GM12878 (cell line): ENCODE results near the gene KNSTRN. TPM values are rescaled to one million over a fixed set of nuclear protein-coding genes. Genes with fewer than 3 reads are reported as not detected.

Experiments
- ATAC-seq: fragments of 200-7000 bp; cut with Tn5 transposase; 3 replicates; pipeline ENCODE4 v1.9.1; 2020; ENCODE audit warnings: mild to moderate bottlenecking, moderate library complexity
- BruUV-seq: library from RNA; stranded (reverse); fragments of 400-500 nt; replicated peaks from 2 replicates; lab custom pipeline; 2021; lab: Mats Ljungman, UMichigan
- CTCF ChIA-PET: fragments of 300-600 bp; sonication (Branson Sonifier 250); formaldehyde crosslinking; extraction: SDS; loops from one replicate; lab custom pipeline; 2021; ENCODE audit warnings: inconsistent platforms; lab: Yijun Ruan, JAX
- POLR2A ChIA-PET: fragments of 350-600 bp; formaldehyde crosslinking; extraction: SDS; loops from one replicate; lab custom pipeline; 2021; ENCODE audit warnings: inconsistent platforms; lab: Charles Lee
- RAD21 ChIA-PET: fragments of 300-600 bp; sonication (Branson Sonifier 250); formaldehyde crosslinking; loops from one replicate; lab custom pipeline; 2023; ENCODE audit warnings: antibody characterized with exemption; ENCODE audit not compliant: unreplicated experiment; lab: Charles Lee
- SMC1A ChIA-PET: fragments of 300-600 bp; sonication (Branson Sonifier 250); formaldehyde crosslinking; loops from one replicate; lab custom pipeline; 2023; ENCODE audit not compliant: unreplicated experiment, uncharacterized antibody; lab: Charles Lee
- DNase-seq: peaks from one replicate; pipeline ENCODE4 v3.0.0-alpha.2; 2011; ENCODE audit warnings: low read depth, low spot score
- FAIRE-seq: peaks from 3 replicates; lab custom pipeline; 2011; peaks lifted over from hg19 to GRCh38; lab: Jason Lieb, UNC
- H2AFZ ChIP-seq: 2 replicates; pipeline ENCODE4 v1.6.0; 2011; ENCODE audit warnings: low read depth, low read length, control low read depth; ENCODE audit not compliant: control insufficient read depth
- H3K27ac ChIP-seq: 2 replicates; pipeline ENCODE4 v1.5.1; 2011; ENCODE audit warnings: control low read depth; ENCODE audit not compliant: control insufficient read depth, insufficient read depth
- H3K27me3 ChIP-seq, 2 experiments: replicated peaks in 1 of 2; 2 replicates each; pipeline versions ENCODE4 v1.6.0 to v1.6.1; 2011; ENCODE audit warnings: low read length in 1 of 2; ENCODE audit not compliant: control insufficient read depth in 2 of 2, insufficient read depth in 2 of 2
- H3K36me3 ChIP-seq, 2 experiments: 2 replicates each; pipeline ENCODE4 v1.5.1; 2011; ENCODE audit warnings: low read length in 1 of 2; ENCODE audit not compliant: control insufficient read depth in 2 of 2, insufficient read depth in 2 of 2
- H3K4me1 ChIP-seq: 2 replicates; pipeline ENCODE4 v1.6.1; 2011; ENCODE audit warnings: mild to moderate bottlenecking, low read length, moderate library complexity, mixed read lengths; ENCODE audit not compliant: control insufficient read depth, insufficient read depth
- H3K4me2 ChIP-seq: 2 replicates; pipeline ENCODE4 v1.6.0; 2011; ENCODE audit warnings: control low read depth; ENCODE audit not compliant: control insufficient read depth, insufficient read depth
- H3K4me3 ChIP-seq: fragments of 200-600 bp; sonication (generic); 2 replicates; pipeline ENCODE4 v1.5.1; 2016
- H3K79me2 ChIP-seq: 2 replicates; pipeline ENCODE4 v1.6.0; 2011; ENCODE audit warnings: low read length; ENCODE audit not compliant: control insufficient read depth, insufficient read depth
- H3K9ac ChIP-seq: 2 replicates; pipeline ENCODE4 v1.8.0; 2011; ENCODE audit warnings: low read length, control low read depth, mixed read lengths; ENCODE audit not compliant: control insufficient read depth, insufficient read depth
- H3K9me3 ChIP-seq: replicated peaks from 3 replicates; pipeline ENCODE4 v1.5.1; 2011; ENCODE audit warnings: mild to moderate bottlenecking, low read length; ENCODE audit not compliant: control insufficient read depth, insufficient read depth
- H4K20me1 ChIP-seq: 2 replicates; pipeline ENCODE4 v1.6.0; 2011; ENCODE audit not compliant: control insufficient read depth, insufficient read depth
- STAT1 ChIP-seq: fragments of 450-650 bp; conservative IDR thresholded peaks from 2 replicates; pipeline ENCODE4 v1.6.1; 2014; ENCODE audit warnings: antibody characterized with exemption, mild to moderate bottlenecking
- STAT3 ChIP-seq: IDR thresholded peaks from 2 replicates; pipeline ENCODE4 v1.6.1; 2011; ENCODE audit warnings: low read depth, low read length, improper control_type of control experiment
- WGBS: methylation state at CpG from one replicate; pipeline ENCODE4 v1.1.6; 2016; ENCODE audit warnings: low lambda C conversion rate; ENCODE audit not compliant: insufficient replicate concordance, insufficient coverage; ENCODE audit errors: missing lambda C conversion rate; 5-methylcytosine and 5-hydroxymethylcytosine counted together
- in situ Hi-C: fragments of 300-500 bp; cut with MboI; formaldehyde crosslinking; loops from 9 replicates; pipeline ENCODE4 v1.14.3; 2018; ENCODE audit warnings: mixed read lengths
- intact Hi-C: fragments of 100-400 bp; cut with micrococcal nuclease; formaldehyde crosslinking; loops from one replicate; pipeline ENCODE4 v1.14.2; 2022; ENCODE audit not compliant: unreplicated experiment
- polyA plus RNA-seq, 11 experiments: library from polyadenylated mRNA; depleted of rRNA in 4 of 11; unstranded in 6 of 11; stranded (reverse) in 5 of 11; fragments of >200 nt; fragmentation: Nextera tagmentation in 4 of 11; fragmentation: Illumina TruSeq in 1 of 11; extraction: Ambion mirVana in 4 of 11; extraction: Trizol in 1 of 11; gene quantifications; 1 replicate in 1 of 11; 2 replicates in 10 of 11; pipeline versions ENCODE4 v1.2.1 to v1.2.3, GENCODE V29; 2011 to 2016; ENCODE audit warnings: inconsistent platforms in 2 of 11, missing spikeins in 2 of 11, low read depth in 1 of 11
- total RNA-seq, 4 experiments: library from RNA; depleted of rRNA in 3 of 4; stranded (reverse); fragments of >200 nt in 3 of 4; fragmentation: Illumina TruSeq in 1 of 4; extraction: Trizol in 1 of 4; gene quantifications; 2 replicates each; pipeline versions ENCODE4 v1.2.1 to v1.2.3, GENCODE V29; 2013 to 2021
- TF ChIP-seq, protein P1 (sequence below): fragments of 450-650 bp; IDR thresholded peaks from 2 replicates; pipeline ENCODE4 v1.6.1; 2017; ENCODE audit warnings: low read depth, mild to moderate bottlenecking, moderate library complexity

The KNSTRN gene
- total and polyA plus RNA-seq, 10 of the 15 experiments (the other 5 are each of a cell fraction or from before 2014, with no cell fraction given), result 30.3 to 72.1 (median 47.1) TPM

- WGBS, result 43% methylated on average over 11 of the region's 11 CpGs
- in situ Hi-C loops, result no loop called here
- intact Hi-C loops, result no loop called here
- ChIA-PET RAD21 (interaction anchor here (1.2 to 1.4 kb wide), 2 partner anchors 21 to 42 kb away, joined by 3 to 4 read pairs; no protein-coding TSS in a partner anchor), POLR2A (interaction anchor here (0.5 kb wide), 1 partner anchor 60 kb away, joined by 3 read pairs; no protein-coding TSS in a partner anchor), SMC1A (interaction anchor here (0.8 to 1.3 kb wide), 3 partner anchors 10 to 24 kb away, joined by 3 to 5 read pairs (median 4); partner anchors contain the start of gene KNSTRN), CTCF (interaction anchor here (0.7 to 7.5 kb wide), 11 partner anchors 12 to 141 kb away, joined by 3 to 58 read pairs (median 4); partner anchors contain the start of genes CCDC9B and IVD)
- no peak for DNase-seq
- H3K79me2 ChIP-seq, result no peaks in the 10 kb centered on the region
- peaks cover 0 to 2% of the 10 kb centered on the region in 2 experiments; a peak in 3 of 4 replicates for H3K27me3 ChIP-seq
- no peak overlapping the region for H3K9ac ChIP-seq
- no peaks in the 10 kb centered on the region for H4K20me1 ChIP-seq
- H2AFZ ChIP-seq, result no peak overlapping the region
- peaks cover 8% of the 10 kb centered on the region for H3K4me1 ChIP-seq
- no peaks in the 10 kb centered on the region for H3K9me3 ChIP-seq
- no peak for TF ChIP-seq STAT3
- TF ChIP-seq STAT1, result no peak
- TF ChIP-seq, protein P1, sequence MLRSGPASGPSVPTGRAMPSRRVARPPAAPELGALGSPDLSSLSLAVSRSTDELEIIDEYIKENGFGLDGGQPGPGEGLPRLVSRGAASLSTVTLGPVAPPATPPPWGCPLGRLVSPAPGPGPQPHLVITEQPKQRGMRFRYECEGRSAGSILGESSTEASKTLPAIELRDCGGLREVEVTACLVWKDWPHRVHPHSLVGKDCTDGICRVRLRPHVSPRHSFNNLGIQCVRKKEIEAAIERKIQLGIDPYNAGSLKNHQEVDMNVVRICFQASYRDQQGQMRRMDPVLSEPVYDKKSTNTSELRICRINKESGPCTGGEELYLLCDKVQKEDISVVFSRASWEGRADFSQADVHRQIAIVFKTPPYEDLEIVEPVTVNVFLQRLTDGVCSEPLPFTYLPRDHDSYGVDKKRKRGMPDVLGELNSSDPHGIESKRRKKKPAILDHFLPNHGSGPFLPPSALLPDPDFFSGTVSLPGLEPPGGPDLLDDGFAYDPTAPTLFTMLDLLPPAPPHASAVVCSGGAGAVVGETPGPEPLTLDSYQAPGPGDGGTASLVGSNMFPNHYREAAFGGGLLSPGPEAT, result no peak
- H3K36me3 ChIP-seq, result no peaks in the 10 kb centered on the region
- no peak overlapping the region for H3K4me3 ChIP-seq
- H3K27ac ChIP-seq, result no peak overlapping the region
- H3K4me2 ChIP-seq, result no peak overlapping the region
- no TSS peak for BruUV-seq
- ATAC-seq, result no peak
- no peak for FAIRE-seq
Observed at GRCh38 chr15:40365624-40366456, 16.7 kb upstream of the KNSTRN start.
